Fibroblast of the aortic adventitia (primary cell): ENCODE data around the gene ABCB1. TPM values are rescaled to one million over a fixed set of nuclear protein-coding genes. Genes with fewer than 3 reads are reported as not detected.

Experiments
- DNase-seq: peaks from one replicate; pipeline ENCODE4 v3.0.0-alpha.2; 2010; ENCODE audit warnings: low read depth
- H3K4me3 ChIP-seq: 2 replicates; pipeline ENCODE4 v1.5.1; 2011; ENCODE audit warnings: low read depth, mild to moderate bottlenecking, control low read depth, low read length, moderate library complexity
- CTCF ChIP-seq: IDR thresholded peaks from 2 replicates; pipeline ENCODE4 v1.5.1; 2011; ENCODE audit warnings: mild to moderate bottlenecking, low read length, control low read depth, inconsistent platforms; ENCODE audit not compliant: insufficient read depth
- total RNA-seq: library from RNA; depleted of rRNA; stranded (reverse); fragments of >200 nt; gene quantifications from 2 replicates; pipeline ENCODE4 v1.2.3, GENCODE V29; 2012; ENCODE audit warnings: low replicate concordance

Gene ABCB1
- total RNA-seq, 1 donor, result 0.36 TPM

DNA sequence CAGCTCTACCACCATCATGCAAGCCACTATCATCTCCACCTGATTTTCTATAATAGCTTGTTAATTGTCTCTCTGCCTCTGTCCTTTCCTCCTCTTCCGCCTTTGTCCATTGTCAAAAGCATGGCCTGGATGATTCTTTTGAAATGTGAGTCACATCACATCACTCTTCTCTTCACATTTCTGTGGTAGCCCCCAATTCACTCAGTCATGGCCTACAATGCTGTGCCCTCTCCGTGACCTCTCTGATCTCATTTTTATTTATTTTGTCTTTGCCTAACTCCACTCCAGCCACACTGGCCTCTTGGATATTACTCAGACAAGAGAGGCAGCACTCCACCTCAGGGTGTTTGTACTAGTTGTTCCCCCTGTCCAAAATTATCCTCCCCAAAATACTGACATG, 120.3 kb downstream of the ABCB1 start:
- TF ChIP-seq CTCF, result no peak
- DNase-seq, result no peak
- no peak overlapping the region for H3K4me3 ChIP-seq

DNA sequence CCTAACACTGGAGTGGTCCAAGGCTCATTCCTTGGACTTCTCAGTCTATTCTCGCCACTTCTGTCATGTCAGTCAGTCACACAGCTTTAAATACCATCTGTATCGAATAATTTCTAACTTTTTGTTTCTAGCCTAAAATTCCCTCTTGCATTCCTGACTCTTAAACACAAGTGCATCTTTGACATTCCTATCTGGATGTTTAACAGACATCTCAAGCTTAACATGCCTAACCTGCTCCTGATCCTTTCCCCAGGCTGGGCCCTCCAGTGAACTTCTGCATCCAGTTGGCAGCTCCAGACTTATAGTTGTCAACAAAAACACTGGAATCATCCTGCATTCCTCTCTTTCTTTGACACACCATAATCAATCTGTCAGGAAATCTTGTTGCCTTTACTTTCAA, 120.7 kb downstream of the ABCB1 start:
- DNase-seq, result no peak
- no peak overlapping the region for H3K4me3 ChIP-seq
- TF ChIP-seq CTCF, result no peak

DNA sequence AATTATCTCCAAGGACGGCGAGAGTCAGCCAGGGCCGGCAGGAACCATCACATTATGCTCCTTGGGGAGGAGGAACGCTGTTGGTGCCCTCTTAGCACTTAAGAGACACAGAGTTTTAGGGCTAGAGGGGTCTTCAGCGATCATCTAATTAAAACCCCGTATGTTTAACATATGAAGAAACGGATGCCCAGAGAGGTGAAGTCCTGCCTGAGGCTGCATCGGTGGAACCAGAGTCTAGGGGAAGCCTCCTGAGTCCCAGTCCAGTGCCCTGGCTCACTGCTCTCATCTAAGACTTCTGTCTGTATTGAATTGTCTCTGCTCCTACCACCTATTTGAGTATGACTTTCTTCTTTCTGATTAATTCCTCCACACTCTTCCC, 124.5 kb downstream of the ABCB1 start:
- H3K4me3 ChIP-seq, result no peak overlapping the region
- TF ChIP-seq CTCF, result no peak
- no peak for DNase-seq

- DNase-seq, result no peak
- no peak for TF ChIP-seq CTCF
- H3K4me3 ChIP-seq, result peak within 1 kb of the TSS; percentile 29
Observed at GRCh38 chr7:87475359-87476178, 125.1 kb downstream of the ABCB1 start, which contains the start of gene ABCB4. ABCB4 (minus strand) TSS chr7:87475680; CDS start chr7:87475465, 215 bp downstream.

- peak overlapping the region; percentile 29 for H3K4me3 ChIP-seq
- TF ChIP-seq CTCF, result no peak
- DNase-seq, result peak; percentile 9
Observed at GRCh38 chr7:87474533-87475358, 125.9 kb downstream of the ABCB1 start.

GRCh38 chr7:87473986-87474385, 126.7 kb downstream of the ABCB1 start:
- no peak overlapping the region for H3K4me3 ChIP-seq
- TF ChIP-seq CTCF, result no peak

More at GRCh38 chr7:87473986-87474385, 126.7 kb downstream of the ABCB1 start:
- DNase-seq, result peak; percentile 4
